Epithelial cell of proximal tubule (primary cell): ENCODE measurements around the gene TBXA2R. TPM values are rescaled to one million over a fixed set of nuclear protein-coding genes. Genes with fewer than 3 reads are reported as not detected.
"Not testable (repeated sequence)": the region's sequence is repeated elsewhere in the genome, so short reads cannot be mapped to it uniquely, and the experiment has no call there.

Source experiments
- DNase-seq: peaks from one replicate; pipeline ENCODE4 v3.0.0-alpha.2; 2011; ENCODE audit warnings: low read depth
- H3K4me3 ChIP-seq: 2 replicates; pipeline ENCODE4 v1.5.1; 2011; ENCODE audit warnings: low read depth, mild to moderate bottlenecking, low read length
- CTCF ChIP-seq: conservative IDR thresholded peaks from 2 replicates; pipeline ENCODE4 v1.5.1; 2012; ENCODE audit warnings: low read depth, mild to moderate bottlenecking, low read length
- total RNA-seq: library from RNA; depleted of rRNA; stranded (reverse); fragments of >200 nt; gene quantifications from 2 replicates; pipeline ENCODE4 v1.2.3, GENCODE V29; 2015

The TBXA2R gene
- total RNA-seq, 1 donor from 2014 or later: 0.17 TPM

GRCh38 chr19:3570606-3571011 is 36.1 kb downstream of the TBXA2R start:
- TF ChIP-seq CTCF: no peak
- DNase-seq: no peak
- no peak overlapping the region for H3K4me3 ChIP-seq

GRCh38 chr19:3570042-3570441 is 36.6 kb downstream of the TBXA2R start:
- not testable (repeated sequence) for DNase-seq, H3K4me3 ChIP-seq

- no peak for TF ChIP-seq CTCF
- H3K4me3 ChIP-seq: no peak overlapping the region
- no peak for DNase-seq
Measured at GRCh38 chr19:3565139-3565538, 41.5 kb downstream of the TBXA2R start.

GRCh38 chr19:3563709-3564524 is 42.8 kb downstream of the TBXA2R start:
- no peak overlapping the region for H3K4me3 ChIP-seq
- no peak for TF ChIP-seq CTCF
- no peak for DNase-seq

GRCh38 chr19:3557461-3558248 is 49.0 kb downstream of the TBXA2R start, which contains the start of gene MFSD12:
Gene MFSD12, minus strand, starts transcription at chr19:3557586. Its CDS starts 183 bp downstream, at chr19:3557403.
- no peak for DNase-seq
- peak within 1 kb of the TSS; percentile 87 for H3K4me3 ChIP-seq
- TF ChIP-seq CTCF: no peak

- no peak for DNase-seq
Measured at GRCh38 chr19:3556978-3557460, 49.7 kb downstream of the TBXA2R start.

More at GRCh38 chr19:3556978-3557460, 49.7 kb downstream of the TBXA2R start:
- TF ChIP-seq CTCF: no peak
- peak overlapping the region; percentile 87 for H3K4me3 ChIP-seq
